GM23338 (cell line): ENCODE measurements around the gene ZBTB25. TPM values are rescaled to one million over a fixed set of nuclear protein-coding genes. Genes with fewer than 3 reads are reported as not detected.

Source experiments
- ATAC-seq: fragments of 200-7000 bp; cut with Tn5 transposase; 3 replicates; pipeline ENCODE4 v1.9.1; 2020
- DNase-seq: peaks from one replicate; pipeline ENCODE4 v3.0.0-alpha.2; 2015; ENCODE audit warnings: low spot score
- H2AFZ ChIP-seq: fragments of 200-600 bp; sonication (generic); 2 replicates; pipeline ENCODE4 v1.8.0; 2016; ENCODE audit warnings: antibody characterized with exemption, mild to moderate bottlenecking, moderate library complexity
- H3F3A ChIP-seq: fragments of 200-600 bp; sonication (generic); replicated peaks from 2 replicates; pipeline ENCODE4 v1.8.0; 2017; ENCODE audit warnings: antibody characterized with exemption, mixed run types, low read depth
- H3K27ac ChIP-seq: fragments of 200-600 bp; sonication (generic); 2 replicates; pipeline ENCODE4 v1.6.1; 2016; ENCODE audit warnings: low read depth
- H3K27me3 ChIP-seq: fragments of 200-600 bp; sonication (generic); 2 replicates; pipeline ENCODE4 v1.8.0; 2016; ENCODE audit warnings: mild to moderate bottlenecking, mixed run types, moderate library complexity; ENCODE audit not compliant: insufficient read depth
- H3K36me3 ChIP-seq: fragments of 200-600 bp; sonication (generic); 2 replicates; pipeline ENCODE4 v1.8.0; 2016; ENCODE audit warnings: mild to moderate bottlenecking; ENCODE audit not compliant: insufficient read depth
- H3K4me1 ChIP-seq: fragments of 200-600 bp; sonication (generic); 2 replicates; pipeline ENCODE4 v1.8.0; 2016; ENCODE audit warnings: mild to moderate bottlenecking, moderate library complexity; ENCODE audit not compliant: insufficient read depth
- H3K4me2 ChIP-seq: fragments of 200-600 bp; sonication (generic); 2 replicates; pipeline ENCODE4 v1.7.1; 2017; ENCODE audit warnings: mixed run types
- H3K4me3 ChIP-seq: fragments of 200-600 bp; sonication (generic); 2 replicates; pipeline ENCODE4 v1.6.1; 2016; ENCODE audit warnings: mixed run types
- H3K79me2 ChIP-seq: fragments of 200-600 bp; sonication (generic); replicated peaks from 2 replicates; pipeline ENCODE4 v1.8.0; 2017; ENCODE audit warnings: mild to moderate bottlenecking; ENCODE audit not compliant: insufficient read depth
- H3K9me2 ChIP-seq: fragments of 200-600 bp; sonication (generic); 2 replicates; pipeline ENCODE4 v1.8.0; 2017; ENCODE audit not compliant: insufficient read depth
- H4K20me1 ChIP-seq: fragments of 200-600 bp; sonication (generic); replicated peaks from 2 replicates; pipeline ENCODE4 v1.8.0; 2017; ENCODE audit warnings: mild to moderate bottlenecking; ENCODE audit not compliant: insufficient read depth
- H3K27ac Mint-ChIP-seq: 2 replicates; pipeline ENCODE4 v1.8.0; 2020; ENCODE audit warnings: inconsistent platforms, mild to moderate bottlenecking, moderate library complexity, mixed read lengths
- H3K27me3 Mint-ChIP-seq: 3 replicates; pipeline ENCODE4 v1.8.0; 2022; ENCODE audit warnings: low read depth, mild to moderate bottlenecking, moderate library complexity, mixed read lengths, inconsistent platforms; ENCODE audit not compliant: insufficient read depth, poor library complexity
- H3K36me3 Mint-ChIP-seq: 3 replicates; pipeline ENCODE4 v1.8.0; 2021; ENCODE audit warnings: low read depth, mild to moderate bottlenecking, inconsistent platforms, moderate library complexity, mixed read lengths
- H3K4me1 Mint-ChIP-seq: 3 replicates; pipeline ENCODE4 v1.8.0; 2020; ENCODE audit warnings: mild to moderate bottlenecking, inconsistent platforms, mixed read lengths
- H3K4me3 Mint-ChIP-seq: 3 replicates; pipeline ENCODE4 v1.8.0; 2021; ENCODE audit warnings: moderate library complexity, mild to moderate bottlenecking, inconsistent platforms, mixed read lengths
- H3K9me3 Mint-ChIP-seq: 3 replicates; pipeline ENCODE4 v1.8.0; 2020; ENCODE audit warnings: moderate library complexity, mild to moderate bottlenecking, inconsistent platforms, mixed read lengths
- JUNB ChIP-seq: IDR thresholded peaks from one replicate; pipeline ENCODE4 v1.6.1; 2016; ENCODE audit warnings: antibody characterized with exemption; ENCODE audit not compliant: unreplicated experiment
- NANOG ChIP-seq: IDR thresholded peaks from 2 replicates; pipeline ENCODE4 v1.6.1; 2016; ENCODE audit warnings: antibody characterized with exemption, borderline replicate concordance
- POLR2AphosphoS5 ChIP-seq: IDR thresholded peaks from 2 replicates; pipeline ENCODE4 v1.6.1; 2016; ENCODE audit warnings: antibody characterized with exemption, low read depth
- STAT1 ChIP-seq: IDR thresholded peaks from one replicate; pipeline ENCODE4 v1.6.1; 2016; ENCODE audit warnings: antibody characterized with exemption; ENCODE audit not compliant: unreplicated experiment
- ZNF114 ChIP-seq: fragments of 250-450 bp; sonication (Bioruptor Pico); IDR thresholded peaks from 2 replicates; pipeline ENCODE4 v1.5.0; 2020; ENCODE audit warnings: mild to moderate bottlenecking, moderate library complexity
- ZNF331 ChIP-seq: fragments of 250-450 bp; sonication (Bioruptor Pico); IDR thresholded peaks from 2 replicates; pipeline ENCODE4 v1.5.0; 2020; ENCODE audit warnings: low read depth, mild to moderate bottlenecking, moderate library complexity
- polyA plus RNA-seq: library from polyadenylated mRNA; unstranded; fragments of >200 nt; fragmentation: Nextera tagmentation; extraction: Ambion mirVana; gene quantifications from 2 replicates; pipeline ENCODE4 v1.2.1, GENCODE V29; 2016
- total RNA-seq: library from RNA; depleted of rRNA; stranded (reverse); fragments of >200 nt; shearing (Covaris generic); gene quantifications from 2 replicates; pipeline ENCODE4 v1.2.3, GENCODE V29; 2014
- TF ChIP-seq, protein P1 (sequence below): IDR thresholded peaks from 2 replicates; pipeline ENCODE4 v1.6.1; 2016; ENCODE audit warnings: antibody characterized with exemption
- TF ChIP-seq, protein P2 (sequence below): fragments of 250-450 bp; sonication (Bioruptor Pico); IDR thresholded peaks from 2 replicates; pipeline ENCODE4 v1.5.0; 2020; ENCODE audit warnings: mild to moderate bottlenecking, moderate library complexity
- TF ChIP-seq, protein P3 (sequence below), 2 experiments: fragments of 200-600 bp in 1 of 2; sonication (generic) in 1 of 2; conservative IDR thresholded peaks; 2 replicates each; pipeline versions ENCODE4 v1.5.1 to v1.6.1; 2016 to 2017; ENCODE audit warnings: antibody characterized with exemption in 2 of 2, low read depth in 2 of 2, mild to moderate bottlenecking in 2 of 2, moderate library complexity in 1 of 2
- TF ChIP-seq, protein P4 (sequence below): IDR thresholded peaks from one replicate; pipeline ENCODE4 v1.6.1; 2018; ENCODE audit warnings: antibody characterized with exemption; ENCODE audit not compliant: unreplicated experiment

ZBTB25 gene
- total and polyA plus RNA-seq, 2 experiments from 2014 or later: 5.8 to 8.0 TPM

DNA sequence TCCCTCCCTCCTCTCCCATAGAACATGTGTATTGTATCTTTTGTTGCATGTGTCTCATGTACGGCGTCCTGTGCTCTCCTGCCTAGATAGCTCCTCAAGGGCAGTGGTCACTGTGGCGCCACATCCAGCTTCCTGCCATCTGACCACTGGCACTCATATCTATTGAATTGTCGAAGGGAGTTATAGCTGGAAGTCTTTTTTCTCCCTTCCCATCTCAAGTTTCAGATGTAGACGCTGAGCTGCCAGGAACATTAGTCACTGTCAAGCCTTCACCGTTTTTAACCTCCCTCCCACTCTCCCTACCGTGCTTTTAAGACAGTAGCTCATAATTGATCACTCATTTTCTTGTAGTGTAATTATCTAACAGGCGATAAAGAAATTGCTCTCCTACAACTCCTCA is 82.5 kb downstream of the ZBTB25 start:
- H3K79me2 ChIP-seq: peaks cover 8% of the 10 kb centered on the region; the same call in 1 of the 2 replicates
- H2AFZ ChIP-seq: no peak overlapping the region
- no peak overlapping the region for H3K4me3 ChIP-seq
- ATAC-seq (no peak), DNase-seq (no peak)
- no peak overlapping the region for H3K27ac ChIP-seq
- H3K4me2 ChIP-seq: no peak overlapping the region
- Mint-ChIP-seq H3K36me3 (peaks cover 98% of the 10 kb centered on the region), H3K27me3 (peaks cover 2% of the 10 kb centered on the region), H3K4me3 (no peak overlapping the region), H3K9me3 (no peaks in the 10 kb centered on the region), H3K4me1 (no peaks in the 10 kb centered on the region), H3K27ac (no peak overlapping the region)
- peaks cover 17% of the 10 kb centered on the region for H4K20me1 ChIP-seq
- no peaks in the 10 kb centered on the region for H3K27me3 ChIP-seq
- peaks cover 20% of the 10 kb centered on the region for H3F3A ChIP-seq
- H3K9me2 ChIP-seq: no peaks in the 10 kb centered on the region
- no peaks in the 10 kb centered on the region for H3K4me1 ChIP-seq
- TF ChIP-seq, protein P1, sequence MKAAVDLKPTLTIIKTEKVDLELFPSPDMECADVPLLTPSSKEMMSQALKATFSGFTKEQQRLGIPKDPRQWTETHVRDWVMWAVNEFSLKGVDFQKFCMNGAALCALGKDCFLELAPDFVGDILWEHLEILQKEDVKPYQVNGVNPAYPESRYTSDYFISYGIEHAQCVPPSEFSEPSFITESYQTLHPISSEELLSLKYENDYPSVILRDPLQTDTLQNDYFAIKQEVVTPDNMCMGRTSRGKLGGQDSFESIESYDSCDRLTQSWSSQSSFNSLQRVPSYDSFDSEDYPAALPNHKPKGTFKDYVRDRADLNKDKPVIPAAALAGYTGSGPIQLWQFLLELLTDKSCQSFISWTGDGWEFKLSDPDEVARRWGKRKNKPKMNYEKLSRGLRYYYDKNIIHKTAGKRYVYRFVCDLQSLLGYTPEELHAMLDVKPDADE: no peak
- TF ChIP-seq POLR2AphosphoS5 (no peak), NANOG (no peak), STAT1 (no peak)
- TF ChIP-seq, protein P2, sequence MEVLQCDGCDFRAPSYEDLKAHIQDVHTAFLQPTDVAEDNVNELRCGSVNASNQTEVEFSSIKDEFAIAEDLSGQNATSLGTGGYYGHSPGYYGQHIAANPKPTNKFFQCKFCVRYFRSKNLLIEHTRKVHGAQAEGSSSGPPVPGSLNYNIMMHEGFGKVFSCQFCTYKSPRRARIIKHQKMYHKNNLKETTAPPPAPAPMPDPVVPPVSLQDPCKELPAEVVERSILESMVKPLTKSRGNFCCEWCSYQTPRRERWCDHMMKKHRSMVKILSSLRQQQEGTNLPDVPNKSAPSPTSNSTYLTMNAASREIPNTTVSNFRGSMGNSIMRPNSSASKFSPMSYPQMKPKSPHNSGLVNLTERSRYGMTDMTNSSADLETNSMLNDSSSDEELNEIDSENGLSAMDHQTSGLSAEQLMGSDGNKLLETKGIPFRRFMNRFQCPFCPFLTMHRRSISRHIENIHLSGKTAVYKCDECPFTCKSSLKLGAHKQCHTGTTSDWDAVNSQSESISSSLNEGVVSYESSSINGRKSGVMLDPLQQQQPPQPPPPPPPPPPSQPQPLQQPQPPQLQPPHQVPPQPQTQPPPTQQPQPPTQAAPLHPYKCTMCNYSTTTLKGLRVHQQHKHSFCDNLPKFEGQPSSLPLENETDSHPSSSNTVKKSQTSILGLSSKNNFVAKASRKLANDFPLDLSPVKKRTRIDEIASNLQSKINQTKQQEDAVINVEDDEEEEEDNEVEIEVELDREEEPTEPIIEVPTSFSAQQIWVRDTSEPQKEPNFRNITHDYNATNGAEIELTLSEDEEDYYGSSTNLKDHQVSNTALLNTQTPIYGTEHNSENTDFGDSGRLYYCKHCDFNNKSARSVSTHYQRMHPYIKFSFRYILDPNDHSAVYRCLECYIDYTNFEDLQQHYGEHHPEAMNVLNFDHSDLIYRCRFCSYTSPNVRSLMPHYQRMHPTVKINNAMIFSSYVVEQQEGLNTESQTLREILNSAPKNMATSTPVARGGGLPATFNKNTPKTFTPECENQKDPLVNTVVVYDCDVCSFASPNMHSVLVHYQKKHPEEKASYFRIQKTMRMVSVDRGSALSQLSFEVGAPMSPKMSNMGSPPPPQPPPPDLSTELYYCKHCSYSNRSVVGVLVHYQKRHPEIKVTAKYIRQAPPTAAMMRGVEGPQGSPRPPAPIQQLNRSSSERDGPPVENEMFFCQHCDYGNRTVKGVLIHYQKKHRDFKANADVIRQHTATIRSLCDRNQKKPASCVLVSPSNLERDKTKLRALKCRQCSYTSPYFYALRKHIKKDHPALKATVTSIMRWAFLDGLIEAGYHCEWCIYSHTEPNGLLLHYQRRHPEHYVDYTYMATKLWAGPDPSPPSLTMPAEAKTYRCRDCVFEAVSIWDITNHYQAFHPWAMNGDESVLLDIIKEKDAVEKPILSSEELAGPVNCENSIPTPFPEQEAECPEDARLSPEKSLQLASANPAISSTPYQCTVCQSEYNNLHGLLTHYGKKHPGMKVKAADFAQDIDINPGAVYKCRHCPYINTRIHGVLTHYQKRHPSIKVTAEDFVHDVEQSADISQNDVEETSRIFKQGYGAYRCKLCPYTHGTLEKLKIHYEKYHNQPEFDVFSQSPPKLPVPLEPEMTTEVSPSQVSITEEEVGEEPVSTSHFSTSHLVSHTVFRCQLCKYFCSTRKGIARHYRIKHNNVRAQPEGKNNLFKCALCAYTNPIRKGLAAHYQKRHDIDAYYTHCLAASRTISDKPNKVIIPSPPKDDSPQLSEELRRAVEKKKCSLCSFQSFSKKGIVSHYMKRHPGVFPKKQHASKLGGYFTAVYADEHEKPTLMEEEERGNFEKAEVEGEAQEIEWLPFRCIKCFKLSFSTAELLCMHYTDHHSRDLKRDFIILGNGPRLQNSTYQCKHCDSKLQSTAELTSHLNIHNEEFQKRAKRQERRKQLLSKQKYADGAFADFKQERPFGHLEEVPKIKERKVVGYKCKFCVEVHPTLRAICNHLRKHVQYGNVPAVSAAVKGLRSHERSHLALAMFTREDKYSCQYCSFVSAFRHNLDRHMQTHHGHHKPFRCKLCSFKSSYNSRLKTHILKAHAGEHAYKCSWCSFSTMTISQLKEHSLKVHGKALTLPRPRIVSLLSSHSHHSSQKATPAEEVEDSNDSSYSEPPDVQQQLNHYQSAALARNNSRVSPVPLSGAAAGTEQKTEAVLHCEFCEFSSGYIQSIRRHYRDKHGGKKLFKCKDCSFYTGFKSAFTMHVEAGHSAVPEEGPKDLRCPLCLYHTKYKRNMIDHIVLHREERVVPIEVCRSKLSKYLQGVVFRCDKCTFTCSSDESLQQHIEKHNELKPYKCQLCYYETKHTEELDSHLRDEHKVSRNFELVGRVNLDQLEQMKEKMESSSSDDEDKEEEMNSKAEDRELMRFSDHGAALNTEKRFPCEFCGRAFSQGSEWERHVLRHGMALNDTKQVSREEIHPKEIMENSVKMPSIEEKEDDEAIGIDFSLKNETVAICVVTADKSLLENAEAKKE (CRISPR knock-in tag): no peak
- H3K36me3 ChIP-seq: peaks cover 78% of the 10 kb centered on the region

DNA sequence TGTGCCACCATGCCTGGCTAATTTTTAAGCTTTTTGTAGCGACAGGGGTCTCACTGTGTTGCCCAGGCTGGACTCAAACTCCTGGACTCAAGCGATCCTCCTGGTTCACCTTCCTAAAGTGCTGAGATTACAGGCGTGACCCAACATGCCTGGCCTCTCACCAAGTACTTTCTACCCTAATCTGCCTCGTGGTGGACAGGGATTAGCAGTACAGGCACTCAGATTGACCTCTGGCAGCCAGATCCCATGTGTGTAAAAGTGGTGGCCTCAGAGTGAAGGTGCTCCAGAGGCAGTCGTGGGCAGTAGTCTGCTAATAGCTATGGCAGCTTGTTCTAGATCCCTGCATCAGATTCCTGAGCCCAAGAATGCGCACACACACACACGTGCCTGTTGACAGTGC is 84.6 kb downstream of the ZBTB25 start:
- Mint-ChIP-seq H3K27me3 (peaks cover 2% of the 10 kb centered on the region), H3K9me3 (no peaks in the 10 kb centered on the region), H3K36me3 (peaks cover 96% of the 10 kb centered on the region), H3K4me3 (no peak overlapping the region), H3K27ac (no peak overlapping the region), H3K4me1 (no peaks in the 10 kb centered on the region)
- H3K36me3 ChIP-seq: peaks cover 76% of the 10 kb centered on the region
- H3K9me2 ChIP-seq: no peaks in the 10 kb centered on the region
- peak overlapping the region; percentile 63; the same call in 1 of the 2 replicates for H3K27ac ChIP-seq
- no peak overlapping the region for H2AFZ ChIP-seq
- DNase-seq (no peak), ATAC-seq (no peak)
- no peak for TF ChIP-seq JUNB
- TF ChIP-seq, protein P3, sequence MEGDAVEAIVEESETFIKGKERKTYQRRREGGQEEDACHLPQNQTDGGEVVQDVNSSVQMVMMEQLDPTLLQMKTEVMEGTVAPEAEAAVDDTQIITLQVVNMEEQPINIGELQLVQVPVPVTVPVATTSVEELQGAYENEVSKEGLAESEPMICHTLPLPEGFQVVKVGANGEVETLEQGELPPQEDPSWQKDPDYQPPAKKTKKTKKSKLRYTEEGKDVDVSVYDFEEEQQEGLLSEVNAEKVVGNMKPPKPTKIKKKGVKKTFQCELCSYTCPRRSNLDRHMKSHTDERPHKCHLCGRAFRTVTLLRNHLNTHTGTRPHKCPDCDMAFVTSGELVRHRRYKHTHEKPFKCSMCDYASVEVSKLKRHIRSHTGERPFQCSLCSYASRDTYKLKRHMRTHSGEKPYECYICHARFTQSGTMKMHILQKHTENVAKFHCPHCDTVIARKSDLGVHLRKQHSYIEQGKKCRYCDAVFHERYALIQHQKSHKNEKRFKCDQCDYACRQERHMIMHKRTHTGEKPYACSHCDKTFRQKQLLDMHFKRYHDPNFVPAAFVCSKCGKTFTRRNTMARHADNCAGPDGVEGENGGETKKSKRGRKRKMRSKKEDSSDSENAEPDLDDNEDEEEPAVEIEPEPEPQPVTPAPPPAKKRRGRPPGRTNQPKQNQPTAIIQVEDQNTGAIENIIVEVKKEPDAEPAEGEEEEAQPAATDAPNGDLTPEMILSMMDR (conservative IDR thresholded peaks at IDR 0.05; ENCODE audit: low read depth in 2 of 2): no peak
- TF ChIP-seq ZNF331 (CRISPR knock-in tag): no peak
- no peak for TF ChIP-seq POLR2AphosphoS5
- TF ChIP-seq STAT1: no peak
- TF ChIP-seq, protein P4, sequence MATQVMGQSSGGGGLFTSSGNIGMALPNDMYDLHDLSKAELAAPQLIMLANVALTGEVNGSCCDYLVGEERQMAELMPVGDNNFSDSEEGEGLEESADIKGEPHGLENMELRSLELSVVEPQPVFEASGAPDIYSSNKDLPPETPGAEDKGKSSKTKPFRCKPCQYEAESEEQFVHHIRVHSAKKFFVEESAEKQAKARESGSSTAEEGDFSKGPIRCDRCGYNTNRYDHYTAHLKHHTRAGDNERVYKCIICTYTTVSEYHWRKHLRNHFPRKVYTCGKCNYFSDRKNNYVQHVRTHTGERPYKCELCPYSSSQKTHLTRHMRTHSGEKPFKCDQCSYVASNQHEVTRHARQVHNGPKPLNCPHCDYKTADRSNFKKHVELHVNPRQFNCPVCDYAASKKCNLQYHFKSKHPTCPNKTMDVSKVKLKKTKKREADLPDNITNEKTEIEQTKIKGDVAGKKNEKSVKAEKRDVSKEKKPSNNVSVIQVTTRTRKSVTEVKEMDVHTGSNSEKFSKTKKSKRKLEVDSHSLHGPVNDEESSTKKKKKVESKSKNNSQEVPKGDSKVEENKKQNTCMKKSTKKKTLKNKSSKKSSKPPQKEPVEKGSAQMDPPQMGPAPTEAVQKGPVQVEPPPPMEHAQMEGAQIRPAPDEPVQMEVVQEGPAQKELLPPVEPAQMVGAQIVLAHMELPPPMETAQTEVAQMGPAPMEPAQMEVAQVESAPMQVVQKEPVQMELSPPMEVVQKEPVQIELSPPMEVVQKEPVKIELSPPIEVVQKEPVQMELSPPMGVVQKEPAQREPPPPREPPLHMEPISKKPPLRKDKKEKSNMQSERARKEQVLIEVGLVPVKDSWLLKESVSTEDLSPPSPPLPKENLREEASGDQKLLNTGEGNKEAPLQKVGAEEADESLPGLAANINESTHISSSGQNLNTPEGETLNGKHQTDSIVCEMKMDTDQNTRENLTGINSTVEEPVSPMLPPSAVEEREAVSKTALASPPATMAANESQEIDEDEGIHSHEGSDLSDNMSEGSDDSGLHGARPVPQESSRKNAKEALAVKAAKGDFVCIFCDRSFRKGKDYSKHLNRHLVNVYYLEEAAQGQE: no peak
- TF ChIP-seq ZNF114 (CRISPR knock-in tag): no peak
- H3K4me3 ChIP-seq: no peak overlapping the region
- peaks cover 21% of the 10 kb centered on the region for H3F3A ChIP-seq
- H3K4me1 ChIP-seq: no peaks in the 10 kb centered on the region
- H3K27me3 ChIP-seq: no peaks in the 10 kb centered on the region
- H4K20me1 ChIP-seq: peaks cover 17% of the 10 kb centered on the region
- H3K4me2 ChIP-seq: no peak overlapping the region
- H3K79me2 ChIP-seq: peaks cover 11% of the 10 kb centered on the region; the same call in 1 of the 2 replicates
